CD4-positive, CD25-positive, alpha-beta regulatory T cell (primary cell): ENCODE measurements around the gene UMAD1. TPM values are rescaled to one million over a fixed set of nuclear protein-coding genes. Genes with fewer than 3 reads are reported as not detected.

Source experiments
- ATAC-seq, 2 donors: fragments of 150-1000 bp; cut with Tn5 transposase; one replicate each; pipeline ENCODE4 v1.10.0; 2021; ENCODE audit warnings: low read depth in 2 of 2, moderate number of reproducible peaks in 2 of 2, moderate library complexity in 1 of 2
- DNase-seq, 3 donors: peaks; one replicate each; pipeline versions ENCODE4 v3.0.0 to v3.0.0-alpha.2; 2012 to 2022; ENCODE audit warnings: mixed read lengths in 1 of 3
- H3K27ac ChIP-seq: one replicate; pipeline ENCODE4 v1.7.0; 2013; ENCODE audit warnings: mild to moderate bottlenecking, low read length; ENCODE audit not compliant: insufficient read depth, poor library complexity, severe bottlenecking
- H3K27me3 ChIP-seq: one replicate; pipeline ENCODE4 v1.7.0; 2013; ENCODE audit warnings: low read length; ENCODE audit not compliant: control insufficient read depth, insufficient read depth
- H3K36me3 ChIP-seq: one replicate; pipeline ENCODE4 v1.7.0; 2013; ENCODE audit warnings: mild to moderate bottlenecking, low read length, moderate library complexity; ENCODE audit not compliant: control insufficient read depth, insufficient read depth
- H3K4me1 ChIP-seq: 2 replicates; pipeline ENCODE4 v1.7.0; 2013; ENCODE audit warnings: mild to moderate bottlenecking, low read length; ENCODE audit not compliant: insufficient read depth, control insufficient read depth, poor library complexity, severe bottlenecking
- H3K4me3 ChIP-seq: one replicate; pipeline ENCODE4 v1.7.0; 2013; ENCODE audit warnings: low read depth, mild to moderate bottlenecking, low read length, moderate library complexity
- H3K9me3 ChIP-seq, 2 experiments: 1 replicate in 1 of 2; 2 replicates in 1 of 2; pipeline ENCODE4 v1.7.0; 2013; ENCODE audit warnings: low read length in 2 of 2, mild to moderate bottlenecking in 1 of 2, moderate library complexity in 1 of 2; ENCODE audit not compliant: control insufficient read depth in 2 of 2
- H3K27ac Mint-ChIP-seq, 3 donors: one replicate each; pipeline ENCODE4 v1.8.0; 2020 to 2022; ENCODE audit warnings: mild to moderate bottlenecking in 3 of 3, mixed read lengths in 3 of 3, moderate library complexity in 2 of 3
- H3K27me3 Mint-ChIP-seq: one replicate; pipeline ENCODE4 v1.8.0; 2022; ENCODE audit warnings: mild to moderate bottlenecking, mixed read lengths
- H3K36me3 Mint-ChIP-seq: one replicate; pipeline ENCODE4 v1.8.0; 2020; ENCODE audit warnings: mixed read lengths
- H3K4me1 Mint-ChIP-seq, 4 donors: one replicate each; pipeline ENCODE4 v1.8.0; 2020 to 2022; ENCODE audit warnings: mixed read lengths in 4 of 4, mild to moderate bottlenecking in 1 of 4
- H3K4me3 Mint-ChIP-seq, 4 donors: one replicate each; pipeline ENCODE4 v1.8.0; 2020 to 2022; ENCODE audit warnings: mild to moderate bottlenecking in 4 of 4, mixed read lengths in 4 of 4, moderate library complexity in 3 of 4
- H3K9me3 Mint-ChIP-seq, 7 donors: one replicate each; pipeline ENCODE4 v1.8.0; 2020 to 2022; ENCODE audit warnings: mixed read lengths in 7 of 7, mild to moderate bottlenecking in 3 of 7, moderate library complexity in 2 of 7
- polyA plus RNA-seq, 4 donors: library from polyadenylated mRNA; unstranded; fragments of 300-500 nt; fragmentation: Illumina TruSeq; gene quantifications; one replicate each; pipeline ENCODE4 v1.2.3, GENCODE V29; 2021
- total RNA-seq: library from RNA; stranded (reverse); gene quantifications from one replicate; pipeline ENCODE4 v1.2.3, GENCODE V29; 2022

The UMAD1 gene
- total and polyA plus RNA-seq, 5 donors from 2014 or later: 21.5 to 37.3 (median 31.9) TPM

DNA sequence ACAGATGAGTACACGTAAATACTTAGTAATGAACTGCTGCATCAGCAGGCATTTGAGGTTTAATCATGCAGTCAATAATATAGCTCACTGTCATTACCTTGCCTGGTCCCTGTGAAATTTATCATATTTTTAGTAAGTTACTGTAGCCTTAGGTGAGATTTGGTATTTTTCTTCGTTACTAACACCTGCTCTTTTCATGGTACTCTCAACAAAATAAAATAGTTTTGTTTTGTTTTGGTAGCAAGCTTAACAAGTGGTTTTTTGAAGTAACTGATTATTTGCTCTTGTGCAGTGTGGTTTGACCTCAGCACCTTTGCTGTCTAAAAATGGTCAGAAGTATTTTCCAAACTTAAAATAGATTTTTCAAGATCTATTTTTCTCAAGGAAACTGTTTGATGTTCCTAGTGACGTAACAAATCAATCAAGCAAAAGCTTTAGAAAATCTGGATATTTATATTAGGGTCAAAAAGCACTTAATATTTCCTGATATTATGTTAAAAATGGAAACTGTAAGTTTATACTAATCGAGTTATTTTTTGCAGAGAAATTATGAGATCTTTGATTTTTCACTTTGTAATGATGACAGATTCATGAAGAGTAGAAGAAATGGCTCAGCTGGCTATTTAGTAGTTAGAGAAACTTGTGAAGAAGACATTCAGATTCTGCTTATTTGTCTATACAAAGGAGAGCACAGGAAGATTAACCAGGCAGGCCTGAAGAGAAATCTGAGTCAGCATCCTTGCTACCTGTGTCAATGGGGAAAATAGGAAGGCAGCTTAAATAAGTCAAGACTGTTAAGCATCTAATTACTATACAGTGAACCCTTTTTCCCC, 98.9 kb downstream of the UMAD1 start:
- Mint-ChIP-seq H3K27me3 (no peaks in the 10 kb centered on the region), H3K27ac (no peak overlapping the region), H3K9me3 (no peaks in the 10 kb centered on the region), H3K4me3 (no peak overlapping the region), H3K4me1 (peaks cover 13 to 28% (median 19%) of the 10 kb centered on the region in 4 donors), H3K36me3 (peaks cover 4% of the 10 kb centered on the region)
- no peaks in the 10 kb centered on the region for H3K27me3 ChIP-seq
- no peaks in the 10 kb centered on the region for H3K4me1 ChIP-seq
- ATAC-seq: no peak
- H3K4me3 ChIP-seq: no peak overlapping the region
- no peak for DNase-seq
- H3K36me3 ChIP-seq: no peaks in the 10 kb centered on the region
- H3K27ac ChIP-seq: no peak overlapping the region
- no peaks in the 10 kb centered on the region for H3K9me3 ChIP-seq

DNA sequence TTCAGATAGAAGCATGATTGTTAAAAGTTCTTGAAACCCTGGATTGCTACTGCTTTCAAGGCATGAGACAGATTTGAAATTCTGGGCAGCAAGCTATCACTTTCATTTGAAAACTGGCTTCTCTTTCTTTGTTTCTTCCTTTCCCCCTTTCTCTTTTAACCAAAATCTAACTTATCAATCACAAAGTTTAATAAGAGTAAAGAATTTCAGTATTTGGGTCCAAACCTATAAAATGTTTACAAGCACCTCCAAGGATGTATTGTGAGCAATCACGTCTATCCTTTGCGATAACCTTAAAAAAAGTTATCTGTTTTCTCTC, 99.4 kb downstream of the UMAD1 start:
- no peaks in the 10 kb centered on the region for H3K4me1 ChIP-seq
- no peak for DNase-seq
- no peaks in the 10 kb centered on the region for H3K9me3 ChIP-seq
- ATAC-seq: no peak
- Mint-ChIP-seq H3K4me3 (no peak overlapping the region), H3K27ac (no peak overlapping the region), H3K4me1 (peaks cover 13 to 27% (median 18%) of the 10 kb centered on the region in 4 donors), H3K9me3 (no peaks in the 10 kb centered on the region), H3K36me3 (peaks cover 4% of the 10 kb centered on the region), H3K27me3 (no peaks in the 10 kb centered on the region)
- H3K27me3 ChIP-seq: no peaks in the 10 kb centered on the region
- no peak overlapping the region for H3K27ac ChIP-seq
- H3K4me3 ChIP-seq: no peak overlapping the region
- no peaks in the 10 kb centered on the region for H3K36me3 ChIP-seq

DNA sequence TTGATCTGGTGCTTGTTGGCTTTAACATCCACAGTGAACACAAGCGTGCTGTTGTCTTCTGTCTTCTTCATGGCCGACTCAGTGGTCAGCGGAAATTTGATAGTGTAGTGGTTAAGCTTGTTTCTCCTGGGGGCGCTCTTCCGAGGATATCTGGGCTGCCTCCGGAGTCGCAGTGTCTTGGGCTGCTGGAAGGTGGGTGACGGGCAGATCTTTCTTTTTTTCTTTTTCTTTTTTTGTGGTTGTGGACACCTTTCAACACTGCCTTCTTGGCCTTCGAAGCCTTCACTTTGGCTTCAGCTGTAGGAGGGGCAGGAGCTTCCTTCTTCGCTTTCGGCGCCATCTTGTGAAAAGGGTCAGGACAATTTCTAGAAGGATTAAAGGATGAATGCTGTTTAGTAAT, 101.7 kb downstream of the UMAD1 start:
- DNase-seq (no peak), ATAC-seq (no peak)
- Histone ChIP-seq H3K4me3 (no peak overlapping the region), H3K36me3 (no peaks in the 10 kb centered on the region), H3K4me1 (no peaks in the 10 kb centered on the region), H3K9me3 (no peaks in the 10 kb centered on the region), H3K27me3 (no peaks in the 10 kb centered on the region), H3K27ac (no peak overlapping the region)
- Mint-ChIP-seq H3K4me3 (no peak overlapping the region), H3K9me3 (no peaks in the 10 kb centered on the region), H3K27ac (no peak overlapping the region), H3K36me3 (peaks cover 4% of the 10 kb centered on the region), H3K4me1 (peaks cover 13 to 34% (median 23%) of the 10 kb centered on the region in 4 donors), H3K27me3 (peaks cover 4% of the 10 kb centered on the region)

DNA sequence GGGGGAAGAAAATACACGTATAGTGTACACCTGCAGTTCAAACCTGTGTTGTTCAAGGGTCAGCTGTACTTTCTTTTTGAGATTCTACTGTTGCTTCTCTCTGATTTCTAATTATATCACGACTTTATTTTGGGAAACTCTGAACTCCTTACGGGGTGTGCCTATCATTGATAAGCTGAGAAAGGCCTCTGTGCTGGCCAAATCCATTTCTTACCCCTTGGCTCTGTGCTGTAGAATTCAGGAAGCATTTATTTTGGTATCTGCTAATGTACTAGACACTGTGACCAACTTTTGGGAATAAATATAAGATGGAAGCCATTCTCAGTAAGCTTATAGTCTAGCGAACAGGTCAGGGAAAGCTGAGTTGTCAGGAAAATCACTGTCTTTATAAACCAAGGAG, 104.7 kb downstream of the UMAD1 start:
- H3K27ac Mint-ChIP-seq: no peak overlapping the region
- no peak for DNase-seq
- no peak overlapping the region for H3K4me3 ChIP-seq
- H3K9me3 Mint-ChIP-seq: no peaks in the 10 kb centered on the region
- no peak for ATAC-seq
- no peaks in the 10 kb centered on the region for H3K36me3 ChIP-seq
- H3K4me1 ChIP-seq: no peaks in the 10 kb centered on the region
- H3K27me3 ChIP-seq: no peaks in the 10 kb centered on the region
- peaks cover under 1 to 14% (median 9%) of the 10 kb centered on the region in 4 donors for H3K4me1 Mint-ChIP-seq
- no peak overlapping the region for H3K27ac ChIP-seq
- H3K4me3 Mint-ChIP-seq: no peak overlapping the region
- peaks cover 4% of the 10 kb centered on the region for H3K27me3 Mint-ChIP-seq
- H3K9me3 ChIP-seq: no peaks in the 10 kb centered on the region
- peaks cover 4% of the 10 kb centered on the region for H3K36me3 Mint-ChIP-seq

DNA sequence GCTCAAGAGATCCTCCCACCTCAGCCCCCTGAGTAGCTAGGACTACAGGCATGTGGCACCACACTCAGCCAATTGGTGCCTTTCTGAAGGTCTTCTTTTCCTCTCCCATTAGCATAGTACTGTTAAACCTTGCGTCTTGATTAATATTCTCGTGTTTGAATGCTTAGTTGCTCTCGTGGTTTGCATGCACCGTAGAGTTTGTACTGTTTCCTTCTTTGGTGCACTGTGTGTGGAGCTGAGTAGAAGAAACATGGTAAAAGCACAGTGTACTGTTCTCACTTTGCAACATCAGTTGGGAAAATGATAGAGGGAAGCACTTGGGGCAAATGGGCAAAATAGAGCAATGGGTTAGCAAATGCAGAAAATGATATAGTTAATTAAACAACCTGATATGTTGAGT, 105.4 kb downstream of the UMAD1 start:
- no peak overlapping the region for H3K27ac ChIP-seq
- peaks cover 0 to 16% (median 6%) of the 10 kb centered on the region in 4 donors for H3K4me1 Mint-ChIP-seq
- ATAC-seq (no peak), DNase-seq (no peak)
- peak overlapping the region in 1 of 3 donors; percentile 32 for H3K27ac Mint-ChIP-seq
- no peaks in the 10 kb centered on the region for H3K27me3 ChIP-seq
- H3K9me3 Mint-ChIP-seq: no peaks in the 10 kb centered on the region
- no peak overlapping the region for H3K4me3 Mint-ChIP-seq
- H3K36me3 Mint-ChIP-seq: peaks cover 4% of the 10 kb centered on the region
- H3K36me3 ChIP-seq: no peaks in the 10 kb centered on the region
- no peaks in the 10 kb centered on the region for H3K4me1 ChIP-seq
- no peak overlapping the region for H3K4me3 ChIP-seq
- peaks cover 4% of the 10 kb centered on the region for H3K27me3 Mint-ChIP-seq
- H3K9me3 ChIP-seq: no peaks in the 10 kb centered on the region

GRCh38 chr7:7746458-7746857, 105.9 kb downstream of the UMAD1 start:
- no peak overlapping the region for H3K4me3 Mint-ChIP-seq
- DNase-seq: no peak
- Histone ChIP-seq H3K36me3 (no peaks in the 10 kb centered on the region), H3K4me3 (no peak overlapping the region), H3K4me1 (no peaks in the 10 kb centered on the region), H3K27me3 (no peaks in the 10 kb centered on the region), H3K27ac (no peak overlapping the region), H3K9me3 (no peaks in the 10 kb centered on the region)
- peaks cover 4% of the 10 kb centered on the region for H3K36me3 Mint-ChIP-seq
- H3K27me3 Mint-ChIP-seq: peaks cover 4% of the 10 kb centered on the region
- ATAC-seq: no peak
- H3K4me1 Mint-ChIP-seq: peaks cover 0 to 20% (median 11%) of the 10 kb centered on the region in 4 donors
- no peak overlapping the region for H3K27ac Mint-ChIP-seq
- H3K9me3 Mint-ChIP-seq: no peaks in the 10 kb centered on the region

DNA sequence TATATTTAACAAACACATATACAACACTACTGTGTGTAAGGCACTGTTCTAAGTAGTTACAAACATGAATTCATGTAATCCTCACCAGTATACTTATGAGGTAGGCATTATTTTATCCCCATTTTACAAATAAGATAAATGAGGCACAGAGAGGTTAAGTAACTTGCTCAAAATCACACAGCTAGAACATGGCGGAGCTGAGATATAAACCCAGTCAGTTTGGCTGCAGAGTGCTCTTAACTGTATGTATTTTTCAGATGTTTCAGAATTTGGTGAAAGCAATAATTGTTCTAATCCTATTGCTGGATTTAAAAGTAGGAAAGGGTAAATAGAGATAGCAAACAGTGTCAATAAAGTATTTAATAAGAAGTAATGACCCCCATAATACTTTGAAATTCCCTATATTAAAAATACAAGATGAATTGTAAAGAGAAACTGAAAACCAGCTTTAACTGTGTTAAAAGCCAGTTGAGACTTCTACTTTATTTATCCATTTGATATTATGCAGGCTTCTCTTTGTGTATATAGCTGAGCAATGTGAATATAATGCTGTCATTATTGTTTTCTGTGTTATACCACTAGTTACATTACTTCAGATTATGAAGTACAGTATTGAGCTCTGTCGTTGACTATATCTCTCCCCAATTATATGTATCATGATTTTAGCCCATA, 110.2 kb downstream of the UMAD1 start:
- DNase-seq: no peak
- Histone ChIP-seq H3K4me3 (no peak overlapping the region), H3K27me3 (no peaks in the 10 kb centered on the region), H3K27ac (no peak overlapping the region), H3K36me3 (no peaks in the 10 kb centered on the region), H3K4me1 (no peaks in the 10 kb centered on the region), H3K9me3 (no peaks in the 10 kb centered on the region)
- no peak overlapping the region for H3K27ac Mint-ChIP-seq
- H3K4me3 Mint-ChIP-seq: no peak overlapping the region
- peaks cover 4% of the 10 kb centered on the region for H3K27me3 Mint-ChIP-seq
- H3K36me3 Mint-ChIP-seq: peaks cover 12% of the 10 kb centered on the region
- peaks cover 0 to 15% (median 13%) of the 10 kb centered on the region in 4 donors for H3K4me1 Mint-ChIP-seq
- no peak for ATAC-seq
- H3K9me3 Mint-ChIP-seq: no peaks in the 10 kb centered on the region
